Loucy (cell line): ENCODE data around the gene TLR8.

ENCODE experiments used
- EZH2phosphoT487 ChIP-seq: fragments of 200-600 bp; IDR thresholded peaks from 2 replicates; pipeline ENCODE4 v1.6.1; 2018; ENCODE audit warnings: antibody characterized with exemption, mild to moderate bottlenecking, moderate library complexity, borderline replicate concordance
- TF ChIP-seq, protein P1 (sequence below): fragments of 200-600 bp; sonication (generic); conservative IDR thresholded peaks from 2 replicates; pipeline ENCODE4 v1.5.1; 2014; ENCODE audit warnings: mild to moderate bottlenecking, antibody characterized with exemption, low read length

DNA sequence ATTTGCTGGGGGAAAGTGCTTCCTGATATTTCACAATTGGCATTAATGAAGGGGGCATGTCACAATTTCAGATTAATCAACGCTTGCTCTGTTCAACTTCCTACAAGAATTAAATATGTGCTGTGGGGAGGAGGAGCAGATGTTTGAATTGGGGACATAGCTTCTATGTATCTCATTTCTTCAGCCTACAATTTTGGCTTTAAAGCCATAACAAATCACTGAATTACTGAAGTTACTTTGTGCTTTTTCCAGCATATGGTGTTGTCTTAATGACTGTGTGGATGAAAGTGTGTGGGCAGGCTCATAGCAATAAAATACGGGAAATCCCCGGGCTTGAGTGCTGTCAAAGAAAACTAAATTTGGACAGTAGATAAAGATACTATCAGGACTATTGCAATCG, 38.7 kb upstream of the TLR8 start:
- TF ChIP-seq, protein P1, sequence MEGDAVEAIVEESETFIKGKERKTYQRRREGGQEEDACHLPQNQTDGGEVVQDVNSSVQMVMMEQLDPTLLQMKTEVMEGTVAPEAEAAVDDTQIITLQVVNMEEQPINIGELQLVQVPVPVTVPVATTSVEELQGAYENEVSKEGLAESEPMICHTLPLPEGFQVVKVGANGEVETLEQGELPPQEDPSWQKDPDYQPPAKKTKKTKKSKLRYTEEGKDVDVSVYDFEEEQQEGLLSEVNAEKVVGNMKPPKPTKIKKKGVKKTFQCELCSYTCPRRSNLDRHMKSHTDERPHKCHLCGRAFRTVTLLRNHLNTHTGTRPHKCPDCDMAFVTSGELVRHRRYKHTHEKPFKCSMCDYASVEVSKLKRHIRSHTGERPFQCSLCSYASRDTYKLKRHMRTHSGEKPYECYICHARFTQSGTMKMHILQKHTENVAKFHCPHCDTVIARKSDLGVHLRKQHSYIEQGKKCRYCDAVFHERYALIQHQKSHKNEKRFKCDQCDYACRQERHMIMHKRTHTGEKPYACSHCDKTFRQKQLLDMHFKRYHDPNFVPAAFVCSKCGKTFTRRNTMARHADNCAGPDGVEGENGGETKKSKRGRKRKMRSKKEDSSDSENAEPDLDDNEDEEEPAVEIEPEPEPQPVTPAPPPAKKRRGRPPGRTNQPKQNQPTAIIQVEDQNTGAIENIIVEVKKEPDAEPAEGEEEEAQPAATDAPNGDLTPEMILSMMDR = no peak
- no peak for TF ChIP-seq EZH2phosphoT487
